NCI-H2107 (cell line): Measurements from ENCODE around the gene STUM.
"Not testable (repeated sequence)": the region's sequence is repeated elsewhere in the genome, so short reads cannot be mapped to it uniquely, and the experiment has no call there.

Experiments used
- DNase-seq: peaks from one replicate; lab custom pipeline; 2025; lab: John Stamatoyannopoulos, UW

The STUM gene

DNA sequence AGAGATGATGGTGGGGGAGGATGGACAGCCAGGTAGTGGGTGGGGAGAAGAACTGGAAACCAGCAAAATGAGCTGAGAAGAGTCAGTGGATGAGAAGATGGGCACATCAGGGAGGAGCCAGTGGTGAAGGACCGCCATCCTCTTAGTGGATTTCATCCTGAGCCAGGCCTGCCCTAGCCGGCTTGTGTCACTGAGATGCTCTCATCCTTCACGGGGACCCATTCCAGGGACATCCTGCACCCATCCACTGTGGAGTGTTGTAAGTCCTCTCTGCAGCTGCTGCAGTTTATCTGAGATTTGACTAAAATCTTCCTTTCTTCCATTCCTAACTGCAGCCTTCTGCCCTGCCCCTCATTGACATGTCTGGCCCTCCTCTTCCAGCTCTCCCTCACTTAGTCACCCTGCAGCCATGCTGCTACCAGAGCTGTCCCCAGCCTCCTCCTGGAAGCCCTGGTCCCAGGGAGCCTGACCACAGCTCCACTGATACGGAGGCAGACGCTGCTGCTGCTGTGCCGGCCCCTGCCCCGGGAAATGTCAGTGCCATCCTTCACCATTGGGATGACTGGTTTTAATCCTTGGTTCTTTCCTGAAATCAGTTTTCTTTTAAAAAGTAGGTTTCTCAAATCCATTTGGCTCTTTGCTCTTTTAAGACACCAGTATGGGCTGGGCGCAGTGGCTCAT, 33.2 kb downstream of the STUM start:
- DNase-seq, result no peak

DNA sequence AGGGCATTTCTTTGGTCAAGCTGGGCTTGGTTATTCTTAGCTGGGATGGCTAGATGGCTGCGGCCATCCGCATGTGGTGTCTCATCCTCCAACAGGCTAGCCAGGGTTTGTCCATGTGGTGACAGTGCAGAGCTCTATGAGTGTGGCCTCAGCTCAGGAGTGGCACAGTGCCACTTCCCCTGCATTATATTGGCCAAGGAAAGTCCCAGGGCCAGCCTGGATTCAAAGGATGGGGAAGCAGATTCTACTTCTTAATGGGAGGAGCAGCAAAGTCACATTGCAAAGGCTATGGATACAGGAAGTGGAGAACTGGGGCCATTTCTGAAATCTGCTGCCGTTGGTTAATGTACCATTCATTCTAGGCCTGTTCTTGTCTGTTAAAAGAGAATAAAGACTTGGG, 34.4 kb downstream of the STUM start:
- DNase-seq, result no peak

DNA sequence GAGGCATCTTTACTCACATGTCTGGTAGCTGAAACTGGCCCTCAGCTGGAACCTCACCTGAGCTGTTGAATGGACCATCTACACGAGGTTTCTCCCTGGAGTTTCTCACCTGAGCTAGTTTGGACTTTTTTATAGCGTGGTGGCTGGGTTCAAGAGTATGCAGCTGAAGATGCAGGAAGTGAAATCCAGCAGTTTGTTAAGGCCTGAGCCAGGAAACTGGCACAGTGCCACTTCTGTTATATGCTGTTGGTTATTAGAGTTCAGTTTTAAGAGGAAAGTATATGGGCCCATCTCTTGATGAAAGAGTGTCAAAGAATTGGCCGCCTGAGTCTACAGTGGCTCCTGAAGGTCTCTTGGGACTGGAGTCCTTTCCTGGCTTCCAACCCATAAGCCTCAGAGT, 35.6 kb downstream of the STUM start:
- no peak for DNase-seq

- no peak for DNase-seq
Measured at GRCh38 chr1:226586116-226586515, 37.6 kb downstream of the STUM start.

GRCh38 chr1:226586650-226587422, 38.3 kb downstream of the STUM start:
- DNase-seq, result no peak

DNA sequence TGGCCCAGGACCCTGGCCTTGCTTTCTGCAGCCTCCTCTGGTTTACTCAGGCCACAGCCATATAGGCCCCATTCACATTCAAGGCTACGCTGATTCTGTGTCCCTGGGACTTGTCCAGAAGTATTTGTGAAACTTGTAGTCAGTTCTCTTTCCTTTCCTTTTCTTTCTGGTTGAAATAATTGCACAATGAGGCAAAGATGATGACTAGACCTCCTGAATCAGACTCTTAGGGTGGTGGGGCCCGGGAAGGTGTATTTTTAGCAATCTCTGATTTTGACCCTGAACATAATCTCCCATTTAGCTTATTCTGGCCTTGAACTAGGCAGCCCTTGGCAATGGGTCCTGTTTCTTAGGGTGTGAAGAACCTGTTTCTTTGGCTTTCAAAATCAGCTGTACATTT, 39.9 kb downstream of the STUM start:
- no peak for DNase-seq

- DNase-seq, result no peak
Measured at GRCh38 chr1:226589008-226589733, 40.6 kb downstream of the STUM start.

GRCh38 chr1:226590614-226591013, 42.0 kb downstream of the STUM start:
- DNase-seq, result no peak

DNA sequence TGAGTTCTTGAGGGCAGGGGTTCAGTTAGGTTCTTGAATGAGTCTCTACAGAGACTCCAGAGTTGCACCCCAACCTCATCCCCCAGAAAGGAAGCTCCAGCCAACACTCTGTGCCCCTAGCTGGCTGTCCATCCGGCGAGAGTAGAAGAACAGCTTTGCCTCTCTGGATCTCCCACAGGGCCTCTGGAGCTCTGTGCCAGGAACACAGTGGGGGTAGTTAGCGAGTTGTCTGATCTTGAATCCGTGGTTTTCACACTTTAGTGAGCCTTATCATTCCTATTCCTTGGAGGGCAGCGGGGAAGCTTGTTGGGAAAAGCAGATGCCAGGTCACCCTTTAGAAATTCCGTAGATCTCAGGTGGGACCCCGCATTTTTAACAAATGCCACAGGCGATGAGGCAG, 45.0 kb downstream of the STUM start:
- no peak for DNase-seq

- DNase-seq, result no peak
Measured at GRCh38 chr1:226596531-226597165, 48.1 kb downstream of the STUM start.

- no peak for DNase-seq
Measured at GRCh38 chr1:226597616-226598454, 49.3 kb downstream of the STUM start.

DNA sequence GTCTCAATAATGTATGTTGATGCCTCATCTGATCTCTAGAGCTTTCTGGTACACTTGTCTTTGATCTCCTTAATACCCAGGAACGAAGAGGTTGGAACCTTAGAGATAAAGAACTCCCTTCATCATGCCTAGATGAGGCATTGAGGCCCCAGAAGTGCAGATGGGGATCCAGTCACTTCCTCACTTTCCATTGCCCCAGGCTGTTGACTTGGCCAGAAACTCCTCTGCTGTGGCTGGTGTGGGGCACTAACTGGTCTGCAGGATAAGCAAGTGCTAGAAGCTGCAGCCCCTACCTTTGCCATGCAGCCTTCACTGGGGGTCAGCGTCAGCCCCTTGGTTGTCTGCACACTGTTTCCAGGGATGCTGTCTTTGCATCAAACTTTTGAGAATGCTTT, 49.9 kb downstream of the STUM start:
- DNase-seq, result no peak

GRCh38 chr1:226598955-226599354, 50.4 kb downstream of the STUM start:
- DNase-seq, result not testable (repeated sequence)

GRCh38 chr1:226599636-226600238, 51.2 kb downstream of the STUM start:
- DNase-seq, result no peak

GRCh38 chr1:226600254-226600653, 51.7 kb downstream of the STUM start:
- no peak for DNase-seq

DNA sequence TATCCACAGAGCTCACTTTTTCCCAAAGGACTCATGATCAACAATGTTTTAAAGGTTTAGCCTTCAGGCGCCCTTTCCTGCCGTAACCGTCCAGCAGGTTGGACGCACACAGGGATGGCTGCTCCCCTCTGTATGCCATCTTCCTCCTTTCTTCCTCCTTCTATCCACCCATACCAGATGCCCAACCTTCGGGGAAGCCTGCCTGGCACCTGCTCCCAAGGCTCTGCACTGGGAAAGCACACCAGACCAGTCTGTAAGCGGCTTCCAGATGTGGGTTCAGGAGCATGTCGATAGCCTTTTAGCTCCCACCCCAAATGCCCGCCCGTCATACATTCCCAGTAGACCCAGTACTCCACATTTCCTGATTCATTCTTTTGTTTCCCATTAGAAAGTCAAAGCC, 52.9 kb downstream of the STUM start:
- no peak for DNase-seq

DNA sequence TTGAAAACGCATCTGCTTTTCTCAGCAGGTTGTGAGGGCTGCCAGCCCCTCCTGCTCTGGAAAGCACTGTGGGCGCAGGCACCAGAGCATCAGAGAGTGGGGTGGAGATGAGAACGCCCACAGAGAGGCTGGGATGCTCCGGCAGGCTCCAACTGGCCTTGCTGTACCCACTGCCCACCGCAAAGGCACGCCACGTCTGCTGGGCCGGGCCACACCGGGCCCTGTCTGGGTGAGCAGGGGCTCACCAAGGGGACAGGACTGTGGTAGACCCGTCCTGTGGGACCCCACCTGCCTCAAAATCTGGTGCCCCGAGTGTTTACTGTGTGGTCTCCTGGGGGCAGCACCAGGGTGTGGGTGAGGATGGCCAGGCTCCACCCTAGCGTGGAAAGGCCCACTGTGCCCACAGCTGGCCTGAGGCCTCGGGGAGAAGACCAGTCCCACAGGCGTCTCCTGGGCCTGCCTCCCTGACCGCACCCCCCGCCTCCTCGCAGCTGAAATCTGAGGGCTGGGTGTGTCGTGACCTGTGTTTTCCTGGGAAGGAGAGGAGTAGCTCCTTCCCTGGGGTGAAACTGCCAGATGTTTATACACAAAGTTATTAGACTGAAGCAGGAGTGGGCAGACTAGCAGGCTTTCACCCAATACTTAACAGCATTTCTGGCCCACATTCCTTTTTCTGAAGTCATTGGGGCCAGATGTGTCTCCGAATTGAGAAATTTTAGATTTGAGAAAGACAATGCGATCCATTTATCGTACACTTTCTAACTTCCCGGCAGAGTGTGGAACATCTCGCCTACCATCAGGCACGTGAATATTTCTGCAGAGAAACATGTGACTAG, 53.8 kb downstream of the STUM start:
- DNase-seq, result no peak

- no peak for DNase-seq
Measured at GRCh38 chr1:226603022-226603857, 54.7 kb downstream of the STUM start.

DNA sequence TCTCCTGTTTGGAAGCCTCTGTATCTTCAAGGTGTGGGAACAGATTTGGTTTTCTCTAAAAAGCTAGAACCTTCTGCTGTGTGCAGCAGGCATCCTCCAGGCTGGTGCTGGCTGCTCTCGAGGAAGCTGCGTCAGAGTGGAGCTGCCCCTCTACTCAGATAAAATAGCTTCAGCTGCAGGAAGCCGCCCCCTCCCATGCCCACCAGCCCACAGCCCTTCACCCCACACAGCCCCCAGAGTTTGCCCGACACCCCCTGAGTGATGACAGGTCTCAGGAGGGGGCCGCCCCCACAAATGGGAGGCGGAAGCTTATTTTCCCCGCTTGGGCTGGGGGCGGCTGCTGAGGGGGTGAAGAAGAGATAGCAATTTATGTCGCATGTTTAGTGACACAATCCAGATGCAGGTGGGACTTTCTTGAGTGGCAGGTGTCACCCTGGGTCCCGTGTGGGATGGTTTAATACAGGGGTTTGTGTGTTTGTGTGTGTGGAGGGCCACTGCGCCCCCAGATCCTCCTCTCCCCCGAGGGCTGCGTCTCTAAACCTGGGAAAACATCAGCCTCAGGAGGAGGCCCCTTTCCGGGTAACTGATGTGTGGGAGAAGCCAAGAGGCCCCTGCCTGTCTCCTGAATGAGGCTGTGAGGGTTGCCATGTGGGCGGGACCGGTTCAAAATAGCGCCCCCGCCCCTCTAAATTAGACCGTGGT, 55.4 kb downstream of the STUM start:
- DNase-seq, result no peak
